Right atrium auricular region (tissue), 2 donors: Measurements from ENCODE around the gene BCL7A. TPM values are rescaled to one million over a fixed set of nuclear protein-coding genes. Genes with fewer than 3 reads are reported as not detected.

Experiments used
- DNase-seq: peaks from one replicate; pipeline ENCODE4 v3.0.0-alpha.2; 2019; ENCODE audit warnings: low spot score
- H3K27ac ChIP-seq, 2 donors: fragments of 200-600 bp; sonication (generic); 1 replicate in 1 of 2; 2 replicates in 1 of 2; pipeline ENCODE4 v1.5.1; 2016 to 2019
- H3K27me3 ChIP-seq, 2 donors: fragments of 200-600 bp; sonication (generic); one replicate each; pipeline versions ENCODE4 v1.5.1 to v1.6.0; 2017 to 2019
- H3K36me3 ChIP-seq: fragments of 200-600 bp; sonication (generic); one replicate; pipeline ENCODE4 v1.5.1; 2016
- H3K4me1 ChIP-seq, 2 donors: fragments of 200-600 bp; sonication (generic); one replicate each; pipeline versions ENCODE4 v1.5.1 to v1.6.0; 2017 to 2019
- H3K4me3 ChIP-seq, 2 donors: fragments of 200-600 bp; sonication (generic); 1 replicate in 1 of 2; 2 replicates in 1 of 2; pipeline ENCODE4 v1.5.1; 2017 to 2019; ENCODE audit warnings: mild to moderate bottlenecking in 1 of 2, moderate library complexity in 1 of 2
- H3K9me3 ChIP-seq, 2 donors: fragments of 200-600 bp; sonication (generic); one replicate each; pipeline ENCODE4 v1.5.1; 2019
- CTCF ChIP-seq, 2 donors: fragments of 200-600 bp; sonication (generic); IDR thresholded peaks; one replicate each; pipeline ENCODE4 v1.5.1; 2019; ENCODE audit warnings: antibody characterized with exemption in 2 of 2
- total RNA-seq, 2 donors: library from RNA; depleted of rRNA; stranded (reverse); fragments of >200 nt; gene quantifications; one replicate each; pipeline ENCODE4 v1.1.0, GENCODE V29; 2016

The BCL7A gene
- total RNA-seq, 2 donors from 2014 or later, result 11.5 to 21.2 TPM

GRCh38 chr12:122088179-122088810 is 66.6 kb downstream of the BCL7A start:
- DNase-seq, result no peak
- peak overlapping the region; percentile 23 to 46 for H3K27ac ChIP-seq
- H3K4me1 ChIP-seq, result peaks cover 0 to 93% of the 10 kb centered on the region in 2 donors
- peaks cover 6% of the 10 kb centered on the region for H3K36me3 ChIP-seq
- no peaks in the 10 kb centered on the region for H3K9me3 ChIP-seq
- H3K27me3 ChIP-seq, result no peaks in the 10 kb centered on the region
- no peak for TF ChIP-seq CTCF (IDR thresholded peaks at IDR 0.05)
- H3K4me3 ChIP-seq, result no peak overlapping the region

GRCh38 chr12:122089077-122089476 is 67.4 kb downstream of the BCL7A start:
- Histone ChIP-seq H3K4me3 (no peak overlapping the region), H3K27ac (peak overlapping the region; percentile 22 to 46), H3K9me3 (no peaks in the 10 kb centered on the region), H3K36me3 (peaks cover 6% of the 10 kb centered on the region), H3K27me3 (no peaks in the 10 kb centered on the region), H3K4me1 (peaks cover 0 to 92% of the 10 kb centered on the region in 2 donors)
- TF ChIP-seq CTCF (IDR thresholded peaks at IDR 0.05), result no peak
- DNase-seq, result no peak

GRCh38 chr12:122090759-122091515 is 69.3 kb downstream of the BCL7A start:
- peaks cover 0 to 94% of the 10 kb centered on the region in 2 donors for H3K4me1 ChIP-seq
- TF ChIP-seq CTCF (IDR thresholded peaks at IDR 0.05), result no peak
- H3K36me3 ChIP-seq, result no peaks in the 10 kb centered on the region
- H3K27ac ChIP-seq, result peak overlapping the region; percentile 33 to 61
- no peak overlapping the region for H3K4me3 ChIP-seq
- H3K27me3 ChIP-seq, result no peaks in the 10 kb centered on the region
- no peak for DNase-seq
- no peaks in the 10 kb centered on the region for H3K9me3 ChIP-seq

- no peak for TF ChIP-seq CTCF (IDR thresholded peaks at IDR 0.05)
- no peaks in the 10 kb centered on the region for H3K27me3 ChIP-seq
- DNase-seq, result no peak
- no peak overlapping the region for H3K4me3 ChIP-seq
- H3K4me1 ChIP-seq, result peaks cover 0 to 94% of the 10 kb centered on the region in 2 donors
- H3K9me3 ChIP-seq, result no peaks in the 10 kb centered on the region
- H3K36me3 ChIP-seq, result no peaks in the 10 kb centered on the region
- H3K27ac ChIP-seq, result peak overlapping the region in 1 of 2 donors; percentile 33
Measured at GRCh38 chr12:122093098-122093883, 71.6 kb downstream of the BCL7A start.

GRCh38 chr12:122094137-122094734 is 72.6 kb downstream of the BCL7A start:
- Histone ChIP-seq H3K36me3 (no peaks in the 10 kb centered on the region), H3K27ac (peak overlapping the region in 1 of 2 donors; percentile 46), H3K9me3 (no peaks in the 10 kb centered on the region), H3K27me3 (no peaks in the 10 kb centered on the region), H3K4me1 (peaks cover 0 to 94% of the 10 kb centered on the region in 2 donors), H3K4me3 (no peak overlapping the region)
- DNase-seq, result no peak
- no peak for TF ChIP-seq CTCF (IDR thresholded peaks at IDR 0.05)
